Measurements from ENCODE around the gene SLC44A4.
A peak's percentile ranks its signal among the peaks of the same experiment; 100 is the strongest.

The SLC44A4 gene

DNA sequence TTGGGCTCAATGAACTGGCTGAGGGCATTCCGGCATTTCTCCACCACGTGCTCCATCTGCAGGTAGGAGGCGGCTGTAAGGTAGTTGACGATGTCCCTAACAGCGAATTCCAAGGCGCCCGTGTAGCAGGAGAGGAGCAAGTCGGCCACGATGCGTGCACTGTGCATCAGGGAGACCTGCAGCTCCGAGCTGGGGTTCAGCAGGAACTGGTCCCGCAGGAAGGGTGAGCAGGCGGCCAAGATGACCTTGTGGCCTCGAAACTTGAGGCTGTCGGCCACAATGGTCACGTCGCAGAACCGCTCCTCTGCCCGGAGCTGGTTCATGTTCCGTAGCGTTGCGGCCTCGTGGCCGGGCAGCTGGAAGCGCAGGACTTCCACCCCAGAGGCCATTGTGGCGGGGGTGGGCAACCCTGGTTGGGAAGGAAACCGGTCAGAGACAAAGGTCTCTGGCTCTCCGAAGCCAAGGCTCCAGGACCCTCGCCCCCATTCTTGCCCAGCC lies 22.2 kb upstream of the SLC44A4 start:
- no peak for DNase-seq

DNA sequence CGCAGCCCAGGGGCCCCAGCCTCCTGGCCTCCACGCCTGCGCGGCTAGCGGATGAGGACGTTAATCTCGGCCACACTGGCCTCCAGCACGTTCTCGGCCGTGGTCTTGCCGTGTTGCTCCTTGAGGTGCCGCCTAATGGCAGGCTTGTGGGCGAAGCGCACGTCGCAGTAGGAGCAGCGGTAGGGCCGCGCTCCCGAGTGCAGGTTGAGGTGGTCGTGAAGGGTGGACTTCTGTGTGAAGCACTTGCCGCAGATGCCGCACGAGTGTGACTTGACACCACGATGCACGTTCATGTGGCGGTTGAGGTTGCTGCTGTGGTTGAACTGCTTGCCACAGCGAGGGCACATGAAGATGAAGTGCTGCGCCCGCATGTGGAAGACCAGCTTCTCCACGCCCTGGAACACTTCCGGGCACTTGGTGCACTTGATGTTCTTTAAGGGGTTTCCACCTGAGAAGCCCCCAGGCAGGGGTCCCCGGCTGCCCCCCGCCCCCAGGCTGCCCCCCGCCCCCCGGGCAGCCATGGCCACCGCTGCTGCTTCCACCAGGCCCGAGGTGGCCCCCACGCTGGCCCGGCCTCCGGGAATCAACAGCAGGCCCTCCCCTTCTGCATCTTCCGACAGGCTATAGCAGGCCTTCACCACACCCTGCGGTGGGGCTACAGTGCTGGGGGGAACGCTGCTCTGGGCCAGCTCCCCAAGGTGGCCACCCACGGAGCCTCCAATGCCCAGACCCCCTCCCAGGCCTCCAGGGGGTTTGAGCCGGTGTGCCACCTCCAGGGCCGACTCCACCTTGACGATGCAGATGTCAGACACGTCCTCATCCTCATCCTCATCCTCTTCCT lies 21.3 kb upstream of the SLC44A4 start:
- DNase-seq, result peak; percentile 9

DNA sequence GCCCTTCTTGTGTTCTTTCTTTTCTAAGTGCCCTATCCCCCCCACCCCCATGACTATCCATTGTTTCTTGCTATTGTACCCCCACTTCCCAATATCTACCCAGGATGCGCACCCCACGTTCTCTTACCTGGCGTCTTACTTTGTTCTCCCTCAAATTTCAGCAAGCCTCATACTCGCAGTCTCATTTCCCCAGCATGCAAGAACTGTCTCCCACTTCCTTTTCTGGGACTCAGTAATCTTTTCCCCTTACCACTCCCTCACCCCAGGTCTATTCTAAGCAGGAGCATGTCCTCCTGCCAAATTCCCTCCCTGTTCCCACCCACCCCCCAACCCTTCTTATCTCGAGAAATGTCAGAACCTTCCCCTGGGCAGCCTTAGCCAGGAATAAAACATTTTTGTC lies 20.4 kb upstream of the SLC44A4 start:
- no peak for DNase-seq

DNA sequence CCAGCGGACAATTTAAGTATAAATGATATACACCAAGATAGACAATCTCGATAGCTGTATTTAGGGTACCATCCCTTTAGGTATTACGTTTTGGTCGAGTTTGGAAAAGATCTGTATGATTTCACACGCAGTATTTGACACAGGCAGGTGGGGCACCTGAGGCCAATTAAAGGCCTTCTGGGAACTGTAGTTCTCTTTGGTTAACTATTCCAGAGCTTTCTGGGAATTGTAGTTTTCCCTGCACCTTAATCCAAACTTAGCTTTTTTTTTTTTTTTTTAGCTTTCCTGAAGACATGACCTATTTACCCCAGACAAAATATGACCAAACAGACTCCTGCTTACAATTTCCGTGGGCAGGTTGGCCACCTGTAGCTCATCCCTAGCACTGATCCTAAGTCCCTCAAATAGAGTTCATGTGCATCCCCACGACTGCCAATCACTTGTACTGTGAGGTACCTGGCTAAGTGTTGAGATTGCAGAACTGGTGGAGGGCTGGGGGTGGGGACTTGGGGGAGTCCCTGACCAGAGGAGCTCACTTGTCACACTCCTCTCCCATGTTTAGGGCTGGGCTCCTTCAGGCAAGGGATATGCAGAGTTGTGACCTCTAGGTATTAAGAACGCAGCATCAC lies 19.7 kb upstream of the SLC44A4 start:
- peak; percentile 55 for DNase-seq

DNA sequence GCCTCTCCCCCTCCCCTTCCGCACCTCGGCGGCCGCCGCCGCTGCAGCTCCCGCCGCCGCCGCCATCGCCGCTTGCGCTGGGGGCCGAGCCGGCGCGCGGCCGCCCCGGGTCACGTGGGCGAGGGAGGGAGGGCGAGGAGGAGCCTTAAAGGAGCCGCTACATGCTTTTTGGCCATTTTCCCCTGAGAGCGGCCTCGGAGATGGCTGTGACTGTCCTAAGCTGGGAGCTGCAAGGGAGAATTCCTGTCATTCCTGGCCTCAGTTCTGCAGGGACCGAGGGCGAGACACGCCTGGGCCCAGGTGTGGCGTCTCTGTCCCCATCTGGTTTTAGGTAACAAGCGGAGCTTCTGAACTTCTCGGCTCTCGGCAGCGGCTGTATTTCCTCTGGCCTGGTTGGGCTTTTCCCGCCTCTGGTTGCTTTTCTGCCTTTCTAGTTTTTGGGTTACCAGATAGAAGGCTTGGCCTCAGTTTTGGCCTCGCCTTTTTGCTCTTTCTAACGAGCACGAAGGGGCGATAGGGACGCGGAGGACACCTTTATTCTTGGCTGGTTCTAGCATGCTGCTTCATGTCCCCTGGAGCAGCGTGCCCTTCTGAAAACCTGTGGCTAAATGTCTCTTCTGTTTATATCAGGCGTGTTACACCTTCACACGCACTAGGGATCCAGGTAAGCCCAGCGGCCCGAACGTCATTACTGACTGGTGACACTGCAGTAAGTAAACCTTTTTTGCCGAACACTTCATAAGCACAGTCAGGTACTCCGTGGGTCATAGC lies 19.0 kb upstream of the SLC44A4 start, which contains the start of gene EHMT2:
TSS of gene EHMT2 (minus strand) at position 87 of the 771 bp plus-strand sequence. CDS start at position 66, 21 bp downstream.
- DNase-seq, result peak; percentile 79

DNA sequence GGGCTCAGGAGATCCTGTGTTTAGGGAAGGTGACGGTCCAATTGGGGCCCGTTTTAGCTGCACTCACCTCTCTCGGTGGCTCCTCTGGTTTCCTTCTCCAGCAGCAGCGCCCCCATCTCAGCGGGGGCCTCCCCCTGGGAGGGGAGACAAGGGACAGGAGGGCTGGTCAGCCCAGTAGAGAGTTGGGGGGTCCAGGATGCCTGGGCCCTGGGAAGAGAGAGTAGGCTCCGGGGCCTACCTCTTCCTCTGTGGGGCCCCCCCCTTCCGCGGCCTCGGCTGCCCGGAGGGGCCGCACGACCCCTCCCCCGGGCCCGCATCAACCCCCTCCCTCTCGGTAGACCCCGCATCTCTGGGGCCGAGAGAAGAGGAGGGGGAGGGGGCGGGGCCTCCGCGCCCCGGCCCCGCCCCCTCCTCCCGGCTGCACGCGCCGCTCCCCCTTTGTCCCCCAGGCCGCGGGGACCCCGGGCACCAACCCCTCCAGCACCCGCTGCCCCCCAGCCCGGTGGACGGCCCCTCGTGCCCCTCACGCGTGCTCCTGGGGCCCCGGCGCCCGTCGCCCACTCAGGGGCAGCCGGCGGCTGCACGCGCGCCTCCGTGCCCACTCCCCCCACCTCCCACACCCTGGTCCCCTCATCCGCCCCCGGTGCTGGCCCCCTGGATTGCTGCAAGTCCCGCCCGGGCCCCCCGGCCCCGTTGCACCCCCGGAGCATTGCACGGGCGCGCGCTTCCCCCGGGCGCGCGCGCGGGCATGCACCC lies 18.2 kb upstream of the SLC44A4 start:
- DNase-seq, result no peak

DNA sequence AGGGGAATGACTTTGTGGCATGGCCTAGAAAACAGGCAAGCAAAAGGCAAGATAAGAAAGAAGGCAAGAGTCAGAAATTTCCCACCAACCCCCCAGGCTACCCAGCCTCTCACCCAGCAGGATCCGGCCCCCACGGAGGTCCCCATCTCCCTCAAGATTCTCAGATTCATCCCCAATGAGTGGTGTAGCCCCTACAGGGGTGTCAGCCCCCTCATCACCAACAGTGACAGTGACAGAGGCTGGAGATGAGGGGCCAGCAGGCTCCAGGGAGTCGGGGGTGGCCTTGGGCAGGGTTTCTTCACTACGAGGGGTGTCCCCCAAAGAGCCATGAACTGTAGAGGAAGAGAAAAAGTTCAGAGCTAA lies 17.7 kb upstream of the SLC44A4 start:
- no peak for DNase-seq

DNA sequence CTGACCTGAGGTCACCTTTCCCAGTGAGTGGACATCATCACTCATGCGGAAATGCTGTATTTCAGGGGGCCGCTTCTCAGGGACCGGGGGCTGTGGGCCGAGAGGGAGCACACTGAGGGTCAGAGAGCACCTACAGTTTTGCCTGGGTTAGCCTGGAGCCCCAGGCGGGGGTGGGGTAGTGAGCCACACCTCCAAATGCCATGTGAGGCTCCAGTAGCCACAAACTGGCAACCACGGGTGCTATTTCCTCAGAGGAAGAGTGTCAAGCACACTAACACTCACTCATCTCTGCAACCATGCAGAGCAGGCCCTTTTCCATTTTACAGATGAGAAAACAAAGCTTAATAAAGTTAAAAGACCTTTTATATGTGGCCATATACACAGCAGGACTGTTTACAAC lies 14.0 kb upstream of the SLC44A4 start:
- no peak for DNase-seq

DNA sequence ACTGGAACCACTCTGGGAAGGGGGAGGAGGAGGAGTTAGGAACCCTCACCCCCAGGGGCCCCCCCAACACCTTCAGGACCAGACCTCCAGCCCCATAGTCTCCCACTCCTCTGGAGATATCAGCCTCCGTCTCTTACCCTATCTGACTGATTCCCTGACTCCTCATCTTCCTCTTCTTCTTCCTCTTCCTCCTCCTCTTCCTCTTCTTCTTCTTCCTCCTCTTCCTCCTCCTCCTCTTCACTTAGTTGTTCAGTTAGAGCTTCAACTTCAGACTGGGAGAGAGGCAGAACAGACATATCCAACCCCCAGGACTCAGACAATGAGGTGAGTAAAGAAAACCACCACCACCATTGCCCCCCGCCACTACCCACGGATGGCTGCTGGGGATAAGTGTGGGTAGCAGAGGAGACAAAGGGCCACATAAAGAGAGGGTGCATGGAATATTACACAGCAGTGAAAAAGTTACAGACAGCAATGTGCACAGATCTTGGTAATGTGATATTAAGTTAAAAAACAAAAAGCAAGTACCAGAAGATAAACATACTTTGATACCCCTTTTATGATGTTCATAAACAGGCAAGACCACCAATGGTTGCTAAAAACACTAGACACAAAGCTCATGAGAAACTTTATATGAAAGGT lies 10.7 kb upstream of the SLC44A4 start:
- no peak for DNase-seq

DNA sequence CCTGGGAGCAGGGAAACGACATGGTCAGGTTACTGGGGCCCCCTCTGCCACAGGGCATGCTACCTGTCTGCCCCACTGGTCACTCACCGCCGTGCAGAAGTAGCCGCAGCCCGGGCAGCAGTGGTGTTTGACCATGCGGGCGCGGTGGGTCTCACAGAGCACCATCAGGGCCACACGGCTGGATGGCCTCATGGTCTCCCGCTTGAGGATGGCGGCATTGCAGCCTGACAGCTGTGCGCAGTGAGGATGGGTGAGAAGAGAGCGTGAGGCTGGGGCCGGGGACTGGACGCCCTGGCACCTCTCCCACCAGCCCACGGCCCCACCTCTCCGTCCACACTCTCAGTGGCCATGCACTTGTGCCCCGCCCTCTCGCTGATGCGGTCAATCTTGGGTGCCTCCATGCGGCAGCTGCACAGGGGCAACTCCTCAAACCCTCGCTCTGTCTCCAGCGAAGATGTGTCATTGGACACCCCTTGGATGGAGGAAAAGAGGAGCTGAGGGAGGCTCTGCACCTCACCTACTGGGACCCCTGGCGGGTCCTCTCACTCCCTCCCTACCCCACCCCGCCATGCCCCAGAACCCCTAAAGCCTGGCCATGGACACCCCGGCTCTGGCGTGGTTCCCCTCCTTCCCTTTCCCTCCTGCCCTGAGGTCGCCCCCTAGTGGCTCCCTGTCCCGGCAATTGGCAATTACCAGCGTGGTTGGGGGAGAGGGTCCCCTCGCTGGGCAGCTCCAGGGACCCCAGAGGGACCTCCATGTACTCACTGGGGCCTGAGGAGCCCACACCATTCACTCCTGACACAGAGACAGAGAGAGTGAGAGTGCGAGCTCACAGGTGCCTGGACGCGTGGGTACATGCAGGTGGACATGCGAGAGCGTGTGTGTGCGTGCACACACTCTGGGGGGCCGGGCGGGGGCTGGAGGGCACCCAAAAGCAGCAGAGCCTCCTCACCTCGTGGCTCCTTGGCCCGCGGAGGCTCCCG lies 9.8 kb upstream of the SLC44A4 start:
- DNase-seq, result peak; percentile 20

DNA sequence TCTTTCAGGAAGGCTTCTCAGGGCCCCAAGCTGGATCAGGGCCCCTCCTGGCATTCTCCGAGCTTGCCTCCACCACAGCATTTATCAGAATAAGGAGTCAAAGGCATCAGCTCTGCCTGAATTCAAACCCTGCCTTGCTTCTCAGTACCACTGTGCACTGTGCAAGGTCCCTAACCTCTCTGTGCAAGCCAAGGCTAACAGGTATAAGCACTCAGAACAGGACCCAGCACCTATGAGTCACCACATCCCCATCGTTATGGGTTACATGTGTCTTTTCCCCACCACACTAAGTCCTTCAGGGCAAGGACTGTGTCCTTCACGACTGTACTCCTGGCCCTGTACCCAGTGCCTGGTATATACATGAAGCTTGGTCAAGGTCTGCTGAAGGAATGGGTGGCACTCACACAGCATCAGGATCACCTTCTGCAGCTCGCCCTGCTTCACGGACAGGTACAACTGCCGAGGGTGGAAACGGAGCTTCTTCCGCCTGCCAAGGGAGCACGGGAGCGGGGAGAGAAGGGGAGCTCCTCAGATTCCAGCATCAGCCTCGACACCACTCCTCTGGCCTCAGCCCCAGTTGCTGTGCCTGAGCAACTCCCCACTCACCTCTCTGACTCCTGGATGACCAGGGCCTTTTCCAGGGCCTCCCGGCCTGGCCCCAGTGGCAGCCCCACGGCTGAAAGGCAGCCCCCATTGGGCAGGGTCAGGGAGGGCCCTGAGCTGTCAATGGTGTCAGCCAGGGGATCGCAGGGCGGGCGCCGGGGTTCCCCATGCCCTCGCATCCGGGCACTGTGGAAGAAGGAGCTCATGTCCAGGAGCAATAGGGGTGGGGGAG lies 8.6 kb upstream of the SLC44A4 start:
- no peak for DNase-seq

DNA sequence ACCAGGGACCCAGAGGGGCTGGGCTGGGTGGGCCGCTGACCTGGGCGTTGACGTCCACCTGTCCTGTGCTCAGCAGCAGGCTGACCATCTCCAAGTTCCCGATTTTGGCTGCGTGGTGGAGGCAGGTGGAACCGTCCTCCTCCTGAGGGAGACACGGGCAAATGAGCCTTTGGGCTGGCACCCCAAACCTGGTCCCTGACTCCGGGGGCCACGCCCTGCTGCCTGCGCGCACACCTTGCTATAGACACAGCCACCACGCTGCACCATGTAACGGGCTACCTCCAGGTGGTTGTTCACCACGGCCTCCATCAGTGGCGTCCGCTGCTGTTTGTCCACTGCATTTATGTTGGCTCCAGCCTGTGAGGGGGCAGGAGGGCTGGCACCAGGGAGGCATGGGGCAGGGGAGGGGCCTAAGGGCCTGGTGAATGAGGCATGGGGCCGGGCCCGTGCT lies 7.8 kb upstream of the SLC44A4 start:
- no peak for DNase-seq

DNA sequence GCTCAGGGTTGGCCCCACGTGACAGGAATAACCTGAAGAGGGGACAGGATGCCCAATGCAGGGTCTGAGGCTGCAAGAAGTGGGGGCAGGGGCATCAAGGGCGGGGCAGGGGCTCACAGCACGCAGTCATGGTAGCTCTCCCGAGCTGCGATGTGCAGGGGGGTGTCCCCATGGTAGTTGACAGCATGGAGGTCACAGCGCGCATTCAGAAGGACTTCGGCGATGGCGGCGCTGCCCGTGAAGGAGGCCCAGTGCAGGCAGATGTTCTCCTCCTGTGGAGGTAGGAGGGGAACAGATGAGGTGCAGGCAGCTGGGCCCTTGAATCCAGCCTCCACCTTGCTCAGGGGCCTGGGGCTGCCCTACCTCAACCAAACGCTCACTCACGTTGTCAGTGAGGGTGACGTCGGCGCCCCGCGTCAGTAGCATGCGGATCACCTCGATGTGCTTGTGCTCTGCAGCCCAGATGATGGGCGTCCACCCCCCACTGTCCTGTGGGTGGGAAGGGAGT lies 5.8 kb upstream of the SLC44A4 start:
- no peak for DNase-seq

DNA sequence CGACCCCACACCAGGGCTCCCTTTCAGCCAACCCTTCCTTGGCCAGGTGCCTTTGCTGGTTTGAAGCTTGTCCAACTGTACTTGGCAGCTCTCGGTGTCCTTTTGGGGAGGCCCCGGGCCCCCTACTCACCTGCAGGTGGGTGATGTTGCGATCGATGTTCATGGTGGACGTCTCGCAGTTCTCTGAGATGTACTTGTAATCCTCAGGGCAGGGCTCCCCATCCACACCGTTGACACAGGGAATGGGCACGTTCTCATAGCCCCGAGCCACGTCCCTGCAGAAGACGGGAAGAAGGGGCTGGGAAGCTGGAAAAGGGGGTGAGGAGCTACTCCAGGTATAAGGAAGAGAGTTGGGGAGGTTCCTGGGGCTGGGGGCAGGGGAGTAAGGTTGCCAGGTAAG lies 4.9 kb upstream of the SLC44A4 start:
- DNase-seq, result no peak

DNA sequence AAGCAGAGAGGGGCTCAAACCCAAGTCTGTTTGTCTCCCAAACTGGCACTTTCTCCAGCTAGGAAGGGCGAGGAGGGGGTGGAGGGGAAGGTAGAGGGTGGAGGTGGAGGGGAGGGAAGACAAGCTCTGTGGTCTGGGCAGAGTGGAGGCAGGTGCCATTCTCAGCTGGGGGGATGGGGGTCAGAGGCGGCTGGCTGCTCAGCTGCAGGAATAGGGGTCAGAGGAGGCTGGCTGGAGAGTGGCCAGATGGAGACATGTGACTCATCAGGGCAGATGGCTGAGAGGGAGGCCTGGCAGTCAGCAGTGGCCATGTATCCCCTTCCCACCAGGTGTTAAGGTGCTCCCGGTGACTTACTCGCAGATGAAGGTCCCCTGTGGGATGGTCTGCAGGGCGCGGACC lies 3.5 kb upstream of the SLC44A4 start:
- no peak for DNase-seq

DNA sequence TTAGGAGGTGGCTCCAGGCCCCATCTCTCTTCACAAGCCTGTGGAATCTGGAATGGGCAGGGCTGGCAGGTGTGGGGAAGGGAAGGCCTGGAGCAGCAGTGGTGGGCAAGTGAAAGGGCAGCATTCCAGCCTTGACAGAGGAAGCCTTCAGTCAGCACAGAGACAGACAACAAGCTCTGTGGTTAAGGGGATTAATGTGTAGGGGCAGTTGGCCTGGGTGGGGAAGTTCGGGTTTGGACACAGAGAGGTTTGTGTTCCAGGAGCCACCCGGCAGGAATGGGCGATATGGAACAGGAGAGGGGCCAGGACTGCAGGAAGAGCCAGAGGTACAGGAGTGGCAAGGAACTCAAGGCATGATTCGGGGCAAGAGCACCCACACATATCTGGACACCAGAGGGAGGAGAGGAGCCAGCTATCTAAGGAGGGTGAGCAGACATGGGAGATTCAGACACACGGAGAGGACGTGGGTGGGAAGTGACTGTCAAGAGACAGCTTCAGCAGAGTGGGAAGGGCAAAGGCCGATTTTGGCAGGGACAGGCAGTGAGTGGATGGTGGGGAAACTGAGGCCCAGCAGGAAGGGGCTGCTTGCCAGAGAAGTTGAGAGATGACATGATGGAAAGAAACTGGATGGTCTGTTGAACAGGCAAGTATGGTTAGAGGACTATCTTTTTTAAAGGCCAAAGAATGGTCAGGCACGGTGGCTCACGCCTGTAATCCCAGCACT lies 2.5 kb upstream of the SLC44A4 start:
- no peak for DNase-seq

DNA sequence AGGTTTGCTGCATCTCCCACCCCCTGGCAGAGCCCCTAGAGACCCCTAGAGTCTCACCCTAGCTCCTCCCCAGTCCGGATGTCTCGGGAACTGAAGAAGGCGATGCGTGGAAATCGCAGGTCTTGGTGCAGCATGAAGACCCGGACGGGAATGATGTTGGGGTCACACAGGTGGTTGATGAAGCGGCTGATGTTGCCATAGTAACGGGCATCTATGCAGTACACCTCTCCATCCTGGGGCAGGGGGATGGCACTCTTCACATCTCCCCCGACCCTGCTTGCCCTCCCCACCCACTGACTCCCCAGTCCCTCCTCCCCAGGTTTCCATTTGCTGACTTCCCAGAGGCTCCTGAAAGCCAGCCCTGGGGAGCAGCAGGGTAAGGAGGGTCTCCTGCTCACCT lies 1.8 kb upstream of the SLC44A4 start:
- DNase-seq, result no peak

DNA sequence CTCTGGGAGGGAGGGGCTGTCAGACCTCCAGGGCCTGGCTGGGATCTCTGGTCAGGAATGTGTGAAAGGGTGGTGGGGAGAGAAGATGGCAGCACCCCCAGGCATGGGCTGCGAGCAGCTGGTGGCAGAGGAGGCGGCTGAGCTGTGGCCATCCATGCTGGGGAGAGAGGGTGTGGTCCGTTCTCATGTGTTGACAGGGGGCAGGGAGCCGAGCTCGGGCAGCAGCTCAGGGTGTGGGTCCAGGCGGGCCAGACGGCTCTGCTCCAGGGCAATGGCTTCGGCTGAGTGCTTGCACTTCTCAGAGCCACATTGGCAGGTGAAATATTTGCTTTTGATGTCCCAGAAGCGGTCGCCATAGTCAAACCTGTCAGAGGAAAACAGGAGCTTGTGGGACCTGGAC lies 1.1 kb upstream of the SLC44A4 start:
- DNase-seq, result no peak

DNA sequence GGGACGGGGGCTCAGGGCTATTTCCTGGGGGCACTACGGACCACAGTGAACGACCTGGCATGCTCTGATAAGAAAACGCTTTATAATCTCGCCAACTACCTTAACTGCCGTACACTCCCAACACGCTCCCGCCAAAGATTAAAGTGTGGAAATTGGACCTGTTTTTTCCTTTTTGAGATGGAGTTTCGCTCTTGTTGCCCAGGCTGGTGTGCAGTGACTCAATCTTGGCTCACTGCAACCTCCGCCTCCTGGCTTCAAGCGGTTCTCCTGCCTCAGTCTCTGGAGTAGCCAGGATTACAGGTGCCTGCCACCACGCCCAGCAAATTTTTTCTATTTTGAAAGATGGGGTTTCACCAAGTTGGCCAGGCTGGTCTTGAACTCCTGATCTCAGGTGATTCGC lies 346 bp upstream of the SLC44A4 start:
- DNase-seq, result no peak
